ENCODE results near the gene BCKDHB. TPM values are rescaled to one million over a fixed set of nuclear protein-coding genes. Genes with fewer than 3 reads are reported as not detected.
"Not testable (repeated sequence)": the region's sequence is repeated elsewhere in the genome, so short reads cannot be mapped to it uniquely, and the experiment has no call there.

BCKDHB gene
- total RNA-seq, 1 donor from 2014 or later = 21.5 TPM

DNA sequence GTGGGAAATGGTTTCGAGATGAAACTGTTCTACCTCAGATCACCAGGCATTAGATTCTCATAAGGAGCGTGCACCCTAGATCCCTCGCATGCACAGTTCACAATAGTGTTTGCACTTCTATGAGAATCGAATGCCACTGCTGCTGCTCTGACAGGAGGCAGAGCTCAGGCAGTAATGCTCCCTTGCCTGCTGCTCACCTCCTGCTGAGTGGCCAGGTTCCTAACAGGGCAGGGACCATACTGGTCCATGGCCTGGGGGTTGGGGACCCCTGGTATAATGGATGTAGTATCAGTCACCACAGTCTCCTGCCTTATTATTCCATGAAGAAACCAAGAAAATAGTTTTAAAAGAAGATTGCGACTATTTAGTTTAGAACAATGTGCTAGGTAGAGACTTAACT is 127.5 kb downstream of the BCKDHB start:
- Histone ChIP-seq H3K4me3 (ENCODE audit: low read depth, low read length) (no peak overlapping the region), H3K27me3 (ENCODE audit: control insufficient read depth, insufficient read depth, low read length) (no peaks in the 10 kb centered on the region), H3K36me3 (ENCODE audit: control insufficient read depth, insufficient read depth, low read length) (no peaks in the 10 kb centered on the region)
- no peak for DNase-seq (ENCODE audit: low read depth)
- TF ChIP-seq CTCF (IDR thresholded peaks at IDR 0.05; ENCODE audit: insufficient read depth, low read length, poor library complexity, severe bottlenecking) = no peak

- Histone ChIP-seq H3K27me3 (ENCODE audit: control insufficient read depth, insufficient read depth, low read length) (no peaks in the 10 kb centered on the region), H3K36me3 (ENCODE audit: control insufficient read depth, insufficient read depth, low read length) (no peaks in the 10 kb centered on the region), H3K4me3 (ENCODE audit: low read depth, low read length) (no peak overlapping the region)
- TF ChIP-seq CTCF (IDR thresholded peaks at IDR 0.05; ENCODE audit: insufficient read depth, low read length, poor library complexity, severe bottlenecking) = no peak
- no peak for DNase-seq (ENCODE audit: low read depth)
Measured at GRCh38 chr6:80234401-80234800, 127.9 kb downstream of the BCKDHB start.

DNA sequence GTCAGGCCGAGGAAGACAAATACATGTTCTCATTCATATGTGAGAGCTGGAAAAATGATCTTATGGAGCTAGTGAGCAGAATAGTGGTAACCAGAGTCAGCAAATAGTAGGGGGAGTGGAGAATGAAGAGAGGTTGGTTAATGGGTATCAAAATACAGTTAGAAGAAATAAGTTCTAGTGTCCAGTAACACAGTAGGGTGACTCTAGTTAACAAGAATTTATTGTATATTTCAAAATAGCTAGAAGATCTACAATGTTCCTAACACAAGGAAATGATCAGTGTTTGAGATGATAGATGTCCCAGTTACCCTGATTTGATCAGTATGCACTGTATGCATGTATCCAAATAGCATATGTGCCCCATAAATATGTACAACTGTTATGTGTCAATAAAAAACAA is 128.4 kb downstream of the BCKDHB start:
- Histone ChIP-seq H3K4me3 (ENCODE audit: low read depth, low read length) (no peak overlapping the region), H3K27me3 (ENCODE audit: control insufficient read depth, insufficient read depth, low read length) (no peaks in the 10 kb centered on the region), H3K36me3 (ENCODE audit: control insufficient read depth, insufficient read depth, low read length) (no peaks in the 10 kb centered on the region)
- no peak for TF ChIP-seq CTCF (IDR thresholded peaks at IDR 0.05; ENCODE audit: insufficient read depth, low read length, poor library complexity, severe bottlenecking)
- no peak for DNase-seq (ENCODE audit: low read depth)

DNA sequence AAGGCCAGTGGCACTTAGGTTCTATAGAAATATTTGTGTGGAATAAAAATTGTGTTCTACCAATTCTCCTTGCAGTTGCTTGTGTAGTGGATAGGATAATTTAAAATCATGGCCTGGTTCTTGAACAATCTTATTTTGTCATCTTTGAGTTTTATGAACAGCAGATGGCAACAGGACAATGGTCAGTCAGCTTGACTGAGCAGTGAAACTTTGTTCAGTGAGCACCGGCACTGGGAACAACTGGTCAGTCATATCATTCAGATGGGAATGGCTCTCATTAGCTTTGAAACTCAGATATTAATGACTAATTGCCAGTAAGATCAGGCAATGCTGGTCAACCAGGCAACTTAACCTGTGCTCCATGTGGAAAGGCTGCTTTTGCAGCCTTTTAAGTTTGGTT is 129.2 kb downstream of the BCKDHB start:
- H3K27me3 ChIP-seq (ENCODE audit: control insufficient read depth, insufficient read depth, low read length) = no peaks in the 10 kb centered on the region
- no peaks in the 10 kb centered on the region for H3K36me3 ChIP-seq (ENCODE audit: control insufficient read depth, insufficient read depth, low read length)
- TF ChIP-seq CTCF (IDR thresholded peaks at IDR 0.05; ENCODE audit: insufficient read depth, low read length, poor library complexity, severe bottlenecking) = no peak
- no peak overlapping the region for H3K4me3 ChIP-seq (ENCODE audit: low read depth, low read length)
- DNase-seq (ENCODE audit: low read depth) = no peak

GRCh38 chr6:80238754-80239153 is 132.3 kb downstream of the BCKDHB start:
- not testable (repeated sequence) for H3K4me3 ChIP-seq (ENCODE audit: low read depth, low read length); H3K27me3 ChIP-seq (ENCODE audit: control insufficient read depth, insufficient read depth, low read length); H3K36me3 ChIP-seq (ENCODE audit: control insufficient read depth, insufficient read depth, low read length); DNase-seq (ENCODE audit: low read depth)

DNA sequence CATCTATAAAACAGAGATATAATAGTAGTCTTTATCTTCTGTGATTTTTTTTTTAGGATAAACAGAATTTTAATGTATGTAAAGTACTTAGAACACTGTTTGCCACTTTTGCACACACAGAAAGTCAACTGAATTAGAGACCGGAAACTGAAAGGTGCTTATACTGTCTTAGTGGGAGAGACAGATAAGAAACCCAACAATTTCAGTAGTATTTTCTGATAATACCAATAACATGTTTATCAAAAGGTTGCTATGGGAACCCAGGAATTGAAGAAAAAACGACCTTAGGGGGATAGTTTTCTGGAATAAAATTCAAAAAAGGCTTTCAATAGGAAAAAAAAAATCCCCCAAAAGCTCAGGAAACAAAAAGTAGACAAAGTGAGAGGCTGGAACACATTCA is 138.6 kb downstream of the BCKDHB start:
- Histone ChIP-seq H3K27me3 (ENCODE audit: control insufficient read depth, insufficient read depth, low read length) (no peaks in the 10 kb centered on the region), H3K36me3 (ENCODE audit: control insufficient read depth, insufficient read depth, low read length) (no peaks in the 10 kb centered on the region), H3K4me3 (ENCODE audit: low read depth, low read length) (no peak overlapping the region)
- no peak for TF ChIP-seq CTCF (IDR thresholded peaks at IDR 0.05; ENCODE audit: insufficient read depth, low read length, poor library complexity, severe bottlenecking)
- DNase-seq (ENCODE audit: low read depth) = no peak

Measured in kidney epithelial cell (primary cell).